ENCODE measurements around the gene CMTM4.

DNA sequence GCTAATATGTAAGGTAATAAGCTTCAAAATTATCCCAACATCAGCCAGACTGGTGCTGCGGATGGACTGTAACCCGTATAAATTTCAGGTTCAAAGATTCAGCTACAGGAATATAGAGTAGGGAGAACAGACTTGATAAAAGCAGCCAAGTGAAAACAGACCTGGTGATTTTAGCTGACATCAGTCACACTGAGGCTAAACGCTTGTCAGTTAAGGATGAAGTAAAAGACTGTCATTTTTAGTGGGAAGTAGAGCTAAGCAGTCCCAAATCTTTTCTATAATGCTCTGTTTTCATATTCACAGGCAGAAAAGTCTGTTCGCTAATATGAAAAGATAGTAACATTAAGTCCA is 35.4 kb downstream of the CMTM4 start:
- no peak for TF ChIP-seq POLR2A (IDR thresholded peaks at IDR 0.05; ENCODE audit: low read depth, low read length)
- TF ChIP-seq TAF1 (IDR thresholded peaks at IDR 0.05; ENCODE audit: low read depth, low read length) = no peak
- no peak for TF ChIP-seq POLR2AphosphoS5 (IDR thresholded peaks at IDR 0.05; ENCODE audit: low read depth, low read length)
- TF ChIP-seq SPI1 (IDR thresholded peaks at IDR 0.05; ENCODE audit: low read depth, low read length) = no peak
- TF ChIP-seq POU2F2 (IDR thresholded peaks at IDR 0.05; ENCODE audit: low read depth, low read length) = no peak
